RKO (cell line): ENCODE results near the gene ADH1C.

Experiments
- DNase-seq: peaks from one replicate; pipeline ENCODE4 v3.0.0-alpha.2; 2016; ENCODE audit warnings: low spot score

The ADH1C gene

GRCh38 chr4:99301376-99302164 lies 51.0 kb downstream of the ADH1C start:
- no peak for DNase-seq

- no peak for DNase-seq
Measured at GRCh38 chr4:99300934-99301333, 51.6 kb downstream of the ADH1C start.

GRCh38 chr4:99293357-99293756 lies 59.2 kb downstream of the ADH1C start:
- DNase-seq: no peak

- DNase-seq: no peak
Measured at GRCh38 chr4:99290848-99291786, 61.4 kb downstream of the ADH1C start, which contains the start of gene ADH1A. Gene ADH1A (minus strand): TSS chr4:99290985. CDS start chr4:99290914, 71 bp downstream.
